Endodermal cell (in vitro differentiated cells): ENCODE results near the gene METTL25B. TPM values are rescaled to one million over a fixed set of nuclear protein-coding genes. Genes with fewer than 3 reads are reported as not detected.

Experiments used
- DNase-seq: peaks from one replicate; pipeline ENCODE4 v3.0.0-alpha.2; 2017
- H3K27ac ChIP-seq: 2 replicates; pipeline ENCODE4 v1.5.1; 2013; ENCODE audit warnings: mild to moderate bottlenecking, low read depth, low read length, moderate library complexity
- H3K27me3 ChIP-seq: 2 replicates; pipeline ENCODE4 v1.6.1; 2013; ENCODE audit warnings: mild to moderate bottlenecking, low read length, moderate library complexity; ENCODE audit not compliant: insufficient read depth, control insufficient read depth, poor library complexity, severe bottlenecking
- H3K36me3 ChIP-seq: 2 replicates; pipeline ENCODE4 v1.7.0; 2013; ENCODE audit warnings: mild to moderate bottlenecking, low read length, moderate library complexity; ENCODE audit not compliant: control insufficient read depth, insufficient read depth
- H3K4me1 ChIP-seq: one replicate; pipeline ENCODE4 v1.7.0; 2013; ENCODE audit warnings: low read length; ENCODE audit not compliant: control insufficient read depth, insufficient read depth
- H3K4me3 ChIP-seq: 2 replicates; pipeline ENCODE4 v1.5.1; 2013; ENCODE audit warnings: mild to moderate bottlenecking, low read length, moderate library complexity
- H3K9ac ChIP-seq: 2 replicates; pipeline ENCODE4 v1.6.1; 2013; ENCODE audit warnings: mild to moderate bottlenecking, low read length, moderate library complexity; ENCODE audit not compliant: poor library complexity, severe bottlenecking; ENCODE audit errors: extremely low read depth
- H3K9me3 ChIP-seq: 2 replicates; pipeline ENCODE4 v1.6.1; 2013; ENCODE audit warnings: mild to moderate bottlenecking, low read length, moderate library complexity; ENCODE audit not compliant: control insufficient read depth
- H3K27ac Mint-ChIP-seq: 2 replicates; pipeline ENCODE4 v1.8.0; 2020; ENCODE audit warnings: mixed read lengths
- H3K27me3 Mint-ChIP-seq: 2 replicates; pipeline ENCODE4 v1.8.0; 2021; ENCODE audit warnings: mild to moderate bottlenecking, mixed read lengths; ENCODE audit not compliant: insufficient read depth
- H3K36me3 Mint-ChIP-seq: 2 replicates; pipeline ENCODE4 v1.8.0; 2020; ENCODE audit warnings: low read depth, mixed read lengths
- H3K4me1 Mint-ChIP-seq: 2 replicates; pipeline ENCODE4 v1.8.0; 2020; ENCODE audit warnings: mixed read lengths
- H3K4me3 Mint-ChIP-seq: 2 replicates; pipeline ENCODE4 v1.8.0; 2020; ENCODE audit warnings: mild to moderate bottlenecking, moderate library complexity, mixed read lengths
- H3K9me3 Mint-ChIP-seq: 2 replicates; pipeline ENCODE4 v1.8.0; 2020; ENCODE audit warnings: mild to moderate bottlenecking, mixed read lengths
- CTCF ChIP-seq: fragments of 200-600 bp; sonication (generic); conservative IDR thresholded peaks from 2 replicates; pipeline ENCODE4 v1.5.0; 2021; ENCODE audit warnings: antibody characterized with exemption, mild to moderate bottlenecking
- WGBS, 2 experiments: methylation state at CpG; one replicate each; pipeline versions ENCODE4 v1.1.5 to v1.1.7; 2013; ENCODE audit warnings: missing lambda C conversion rate in 2 of 2, mixed read lengths in 1 of 2; ENCODE audit not compliant: insufficient coverage in 1 of 2, insufficient read length in 1 of 2; 5-methylcytosine and 5-hydroxymethylcytosine counted together
- total RNA-seq, 2 donors: library from RNA; stranded (reverse); fragmentation: NEBNext Ultra II Directional in 1 of 2; extraction: Animal tissue kit (Norgen Biotek cat#: 25700) in 1 of 2; gene quantifications; 2 replicates in 1 of 2; 3 replicates in 1 of 2; pipeline ENCODE4 v1.2.1, GENCODE V29; 2021

The METTL25B gene
- total RNA-seq, 2 donors from 2014 or later, result 25.9 to 35.5 TPM

- no peaks in the 10 kb centered on the region for H3K9me3 ChIP-seq
- peak overlapping the region; percentile 89 for H3K9ac ChIP-seq
- H3K27me3 Mint-ChIP-seq, result no peaks in the 10 kb centered on the region
- H3K4me3 Mint-ChIP-seq, result no peak overlapping the region
- H3K36me3 ChIP-seq, result peaks cover 33% of the 10 kb centered on the region
- H3K4me1 ChIP-seq, result peaks cover 10% of the 10 kb centered on the region
- no peaks in the 10 kb centered on the region for H3K27me3 ChIP-seq
- no peak for TF ChIP-seq CTCF
- no peak overlapping the region for H3K27ac ChIP-seq
- WGBS, 2 experiments, result 39 to 61% methylated on average over 7 to 8 of the region's 8 CpGs
- no peak overlapping the region for H3K27ac Mint-ChIP-seq
- H3K9me3 Mint-ChIP-seq, result no peaks in the 10 kb centered on the region
- peaks cover 46% of the 10 kb centered on the region for H3K4me1 Mint-ChIP-seq
- H3K36me3 Mint-ChIP-seq, result peaks cover 25% of the 10 kb centered on the region
- peak overlapping the region; percentile 95 for H3K4me3 ChIP-seq
- DNase-seq, result no peak
These were observed 40.5 kb downstream of the METTL25B start for GRCh38 chr1:156768610-156769295.

GRCh38 chr1:156772222-156772621 lies 44.0 kb downstream of the METTL25B start:
- WGBS, 2 experiments, result 89 to 97% methylated on average over 3 of the region's 3 CpGs
- peak; percentile 10 for TF ChIP-seq CTCF
- H3K27me3 ChIP-seq, result no peaks in the 10 kb centered on the region
- H3K9ac ChIP-seq, result no peak overlapping the region
- no peaks in the 10 kb centered on the region for H3K27me3 Mint-ChIP-seq
- no peak overlapping the region for H3K27ac Mint-ChIP-seq
- peaks cover 45% of the 10 kb centered on the region for H3K4me1 Mint-ChIP-seq
- H3K4me3 ChIP-seq, result peak overlapping the region; percentile 65
- peaks cover 7% of the 10 kb centered on the region for H3K4me1 ChIP-seq
- H3K9me3 Mint-ChIP-seq, result no peaks in the 10 kb centered on the region
- peaks cover 29% of the 10 kb centered on the region for H3K36me3 Mint-ChIP-seq
- no peak for DNase-seq
- H3K9me3 ChIP-seq, result no peaks in the 10 kb centered on the region
- no peak overlapping the region for H3K4me3 Mint-ChIP-seq
- peaks cover 35% of the 10 kb centered on the region for H3K36me3 ChIP-seq
- no peak overlapping the region for H3K27ac ChIP-seq

- Histone ChIP-seq H3K27ac (no peak overlapping the region), H3K9me3 (no peaks in the 10 kb centered on the region), H3K36me3 (peaks cover 35% of the 10 kb centered on the region), H3K9ac (no peak overlapping the region), H3K4me3 (peak overlapping the region; percentile 65), H3K4me1 (peaks cover 7% of the 10 kb centered on the region), H3K27me3 (no peaks in the 10 kb centered on the region)
- Mint-ChIP-seq H3K27ac (peak overlapping the region; percentile 18), H3K27me3 (no peaks in the 10 kb centered on the region), H3K9me3 (no peaks in the 10 kb centered on the region), H3K36me3 (peaks cover 29% of the 10 kb centered on the region), H3K4me3 (no peak overlapping the region), H3K4me1 (peaks cover 50% of the 10 kb centered on the region)
- no peak for DNase-seq
- WGBS, 2 experiments, result 76 to 85% methylated on average over 9 of the region's 9 CpGs
- TF ChIP-seq CTCF, result no peak
These were observed 44.6 kb downstream of the METTL25B start for GRCh38 chr1:156772728-156773497.
